GM18519 (cell line): ENCODE measurements around the gene TAMALIN.

Experiments used
- ATAC-seq: cut with Tn5 transposase; IDR thresholded peaks from one replicate; pipeline ENCODE4 v1.9.1; 2021; ENCODE audit warnings: mild to moderate bottlenecking, moderate library complexity; ENCODE audit not compliant: unreplicated experiment, low FRiP score

TAMALIN gene

GRCh38 chr12:52032804-52033445 lies 26.2 kb downstream of the TAMALIN start:
- ATAC-seq = peak; percentile 75

- ATAC-seq = no peak
Measured at GRCh38 chr12:52033446-52034140, 26.8 kb downstream of the TAMALIN start.

- no peak for ATAC-seq
Measured at GRCh38 chr12:52035190-52035589, 28.4 kb downstream of the TAMALIN start.

GRCh38 chr12:52035926-52036325 lies 29.2 kb downstream of the TAMALIN start:
- ATAC-seq = no peak

GRCh38 chr12:52036587-52037171 lies 29.9 kb downstream of the TAMALIN start:
- ATAC-seq = no peak

- ATAC-seq = no peak
Measured at GRCh38 chr12:52037248-52037861, 30.6 kb downstream of the TAMALIN start.

- no peak for ATAC-seq
Measured at GRCh38 chr12:52038447-52038846, 31.7 kb downstream of the TAMALIN start.

GRCh38 chr12:52041035-52041434 lies 34.3 kb downstream of the TAMALIN start:
- no peak for ATAC-seq

GRCh38 chr12:52041695-52042123 lies 35.0 kb downstream of the TAMALIN start:
- ATAC-seq = no peak

- ATAC-seq = no peak
Measured at GRCh38 chr12:52042706-52043385, 36.1 kb downstream of the TAMALIN start.

GRCh38 chr12:52043386-52044212 lies 36.9 kb downstream of the TAMALIN start:
- ATAC-seq = no peak

GRCh38 chr12:52044292-52044983 lies 37.7 kb downstream of the TAMALIN start:
- ATAC-seq = no peak

- ATAC-seq = no peak
Measured at GRCh38 chr12:52045794-52046199, 39.1 kb downstream of the TAMALIN start.

- ATAC-seq = no peak
Measured at GRCh38 chr12:52046859-52047258, 40.1 kb downstream of the TAMALIN start.

GRCh38 chr12:52049286-52049685 lies 42.5 kb downstream of the TAMALIN start:
- ATAC-seq = no peak

- ATAC-seq = no peak
Measured at GRCh38 chr12:52049688-52050087, 42.9 kb downstream of the TAMALIN start.

- no peak for ATAC-seq
Measured at GRCh38 chr12:52050116-52050757, 43.5 kb downstream of the TAMALIN start.

- ATAC-seq = peak; percentile 47
Measured at GRCh38 chr12:52050758-52051541, 44.2 kb downstream of the TAMALIN start, which contains the start of gene NR4A1. Gene NR4A1 (plus strand): TSS chr12:52051442. CDS start chr12:52054329, 2,887 bp downstream.
